ENCODE data around the gene RASA3.

RASA3 gene

DNA sequence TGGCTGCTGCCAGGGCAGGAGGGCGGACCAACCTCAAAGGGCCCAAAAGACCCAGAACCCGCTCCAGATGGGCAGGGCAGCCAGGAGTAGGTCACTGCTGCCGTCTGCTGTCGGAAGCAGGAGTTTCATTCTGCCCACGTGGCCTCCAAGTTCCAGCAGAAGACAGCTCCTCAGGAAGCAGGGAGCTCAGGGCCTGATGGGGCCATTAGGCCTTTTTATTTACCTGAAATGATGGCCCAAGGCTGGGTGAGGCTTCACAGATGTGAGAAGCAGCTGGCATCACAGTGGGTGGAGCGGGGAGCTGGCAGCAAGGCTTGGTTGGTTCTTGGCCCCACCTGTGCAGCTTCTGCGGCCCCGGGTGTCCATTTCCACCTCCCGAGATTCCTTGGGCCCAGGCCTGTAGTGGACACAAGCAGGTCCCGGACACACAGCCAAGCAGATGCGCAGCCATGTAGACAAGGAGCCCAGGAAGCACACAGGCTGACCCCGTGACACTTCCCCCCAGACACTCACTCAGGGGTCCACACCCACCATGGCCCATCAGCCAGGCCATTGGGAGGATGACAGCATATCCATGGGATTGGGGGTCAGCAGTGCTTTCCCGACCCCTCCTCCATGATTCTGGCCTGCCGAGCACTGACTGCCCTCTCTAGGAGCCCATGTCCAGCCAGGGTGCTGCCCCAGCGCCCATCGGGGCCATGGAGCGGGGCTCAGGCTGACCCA is 185.0 kb downstream of the RASA3 start:
- peak; percentile 49 for DNase-seq

DNA sequence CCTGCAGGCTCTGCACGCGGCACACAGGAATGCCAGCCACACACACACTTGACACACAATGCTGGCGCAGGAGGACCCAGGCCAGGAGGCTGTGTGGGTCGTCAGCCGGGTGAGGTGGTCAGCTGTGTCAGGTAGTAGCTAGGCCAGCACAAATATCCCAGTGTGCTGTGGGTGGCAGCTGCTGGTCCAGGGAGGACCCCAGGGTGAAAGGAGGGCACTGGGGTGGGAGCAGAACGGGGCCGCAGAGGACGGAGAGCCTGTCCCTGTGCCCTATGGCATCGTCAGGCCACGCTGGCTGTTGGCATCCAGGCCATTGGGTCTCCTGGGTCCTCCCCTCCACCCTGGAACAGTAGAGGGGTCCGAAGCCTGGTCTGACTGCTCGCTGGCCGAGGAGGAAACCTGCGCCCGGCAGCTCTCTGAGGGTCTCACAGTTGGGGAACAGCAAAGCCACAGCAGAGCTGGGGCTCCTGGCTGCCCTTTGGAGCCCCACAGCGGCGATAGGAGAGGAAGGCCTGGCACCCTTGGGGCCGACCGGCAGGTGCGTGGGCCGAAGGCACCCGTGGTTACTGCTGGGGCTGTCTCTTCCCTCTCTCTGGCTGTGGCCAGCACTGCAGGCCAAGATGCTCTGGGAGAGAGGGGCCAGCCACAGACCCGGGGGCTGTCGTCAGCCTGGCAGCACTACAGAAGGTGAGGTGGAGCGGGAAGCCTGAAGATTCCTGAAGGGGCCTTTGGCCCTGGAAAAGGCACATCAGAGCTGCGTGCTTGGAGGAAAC is 185.8 kb downstream of the RASA3 start:
- no peak for DNase-seq

DNA sequence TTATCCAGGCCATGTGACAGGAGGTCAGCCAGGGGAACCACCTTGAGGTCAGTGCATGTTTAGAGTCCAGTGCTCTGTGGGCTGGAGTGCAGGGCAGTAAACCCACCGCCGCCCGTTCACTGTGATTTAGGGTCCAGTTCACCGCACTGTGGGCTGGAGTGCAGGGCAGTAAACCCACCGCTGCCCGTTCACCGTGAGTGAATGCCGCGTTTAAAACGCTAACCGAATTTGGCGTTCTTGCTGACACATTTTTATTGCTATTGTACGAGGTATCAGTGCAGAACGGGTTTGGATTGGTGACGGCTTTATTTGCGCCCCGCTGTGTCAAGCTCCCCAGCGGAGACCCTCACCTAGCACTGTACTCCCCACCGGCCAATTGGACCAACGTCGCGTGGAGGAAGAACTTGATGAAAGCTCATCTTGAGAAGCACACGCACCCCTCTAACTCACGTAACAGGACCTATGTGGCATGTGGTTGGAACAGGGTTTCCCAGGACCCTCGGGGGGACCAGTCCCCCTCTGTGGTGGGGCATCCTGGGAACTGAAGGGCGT is 186.5 kb downstream of the RASA3 start:
- no peak for DNase-seq

DNA sequence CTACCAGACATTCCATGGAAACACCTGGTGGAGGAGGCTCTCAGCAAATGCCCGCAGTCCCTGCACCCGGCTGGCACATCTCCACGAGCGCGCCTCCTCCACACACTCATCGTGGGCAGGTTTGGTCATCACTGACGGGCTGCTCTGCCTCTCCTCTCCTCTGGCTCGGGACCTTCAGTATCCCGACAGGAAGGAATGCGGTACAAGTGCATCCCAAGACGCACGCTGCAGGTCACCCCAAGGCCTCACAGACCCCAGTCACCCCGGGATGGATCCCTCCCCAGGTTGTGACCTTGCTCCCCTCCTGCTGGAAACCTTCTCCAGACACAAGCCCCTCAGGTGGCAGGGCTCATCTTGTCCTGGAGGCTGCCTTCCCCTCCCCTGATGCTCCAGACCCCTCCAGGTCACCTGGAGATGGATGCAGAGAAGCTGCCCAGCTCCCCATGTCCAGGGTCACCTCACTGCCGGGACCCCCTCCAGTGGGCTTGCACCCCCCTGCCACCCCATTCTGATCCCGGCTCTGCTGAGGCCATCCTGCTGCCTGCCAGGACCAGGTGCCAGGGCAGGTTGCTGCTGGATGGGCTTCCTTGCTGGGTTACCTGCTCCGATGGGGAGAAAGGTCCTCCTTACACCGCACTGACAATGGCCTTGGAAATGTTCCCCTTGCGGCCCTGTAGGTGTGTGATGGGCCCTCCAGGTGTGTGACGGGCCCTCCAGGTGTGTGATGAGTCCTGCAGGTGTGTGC is 188.4 kb downstream of the RASA3 start:
- DNase-seq: no peak

DNA sequence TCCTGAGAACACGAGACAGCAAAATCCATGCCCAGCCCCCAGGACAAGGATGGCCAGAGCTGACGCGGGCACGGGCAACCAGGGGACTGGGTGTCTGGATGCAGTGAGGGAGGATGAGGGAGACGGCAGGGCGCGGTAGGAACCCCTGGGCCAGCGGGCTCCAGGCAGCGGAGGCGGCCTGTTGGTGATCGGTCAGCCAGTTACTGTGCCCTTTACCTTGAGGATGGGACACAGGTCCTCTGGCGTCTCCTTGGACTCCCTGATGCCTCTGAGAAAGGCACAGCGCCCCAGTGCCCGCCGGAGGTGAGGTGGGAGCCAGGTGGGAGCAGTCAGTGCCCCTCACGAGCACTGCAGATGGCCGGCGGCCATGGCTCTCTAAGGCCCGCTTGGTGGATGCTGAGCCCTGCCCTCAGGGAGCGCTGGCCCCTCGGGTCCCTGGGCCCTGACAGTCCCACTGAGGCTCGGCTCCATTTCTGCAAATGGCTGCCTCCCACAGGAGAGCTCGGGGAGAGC is 189.8 kb downstream of the RASA3 start:
- DNase-seq: no peak

DNA sequence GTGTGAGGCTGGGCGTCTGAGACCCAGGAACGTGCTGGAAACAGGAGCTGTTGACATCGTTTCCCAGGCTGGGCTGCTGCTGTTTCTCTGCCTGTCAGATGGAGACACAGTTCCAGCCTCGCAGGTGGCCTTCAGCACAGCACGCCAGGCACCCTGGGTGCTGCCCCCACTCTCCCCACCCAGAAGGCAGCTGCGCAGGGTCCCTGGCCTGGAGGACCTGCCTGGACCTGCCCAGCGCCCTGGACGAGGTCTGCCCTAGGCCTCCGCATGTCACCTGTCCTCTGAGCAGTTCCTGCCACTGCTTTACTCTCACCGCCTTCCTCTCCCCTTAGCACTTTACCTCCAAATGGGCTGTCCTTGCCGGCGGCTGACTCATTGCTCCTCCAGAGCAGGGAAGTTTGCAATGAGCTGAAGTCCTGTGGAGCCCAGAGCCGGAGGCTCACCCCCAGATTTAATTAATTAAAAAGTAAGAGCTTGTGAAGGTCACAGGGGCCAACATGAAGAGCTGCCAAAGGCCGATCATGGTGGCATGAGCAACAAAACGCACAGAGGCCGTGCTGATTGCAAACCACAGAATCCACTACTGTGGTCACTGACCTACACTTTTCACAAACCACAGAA is 190.7 kb downstream of the RASA3 start:
- DNase-seq: no peak

DNA sequence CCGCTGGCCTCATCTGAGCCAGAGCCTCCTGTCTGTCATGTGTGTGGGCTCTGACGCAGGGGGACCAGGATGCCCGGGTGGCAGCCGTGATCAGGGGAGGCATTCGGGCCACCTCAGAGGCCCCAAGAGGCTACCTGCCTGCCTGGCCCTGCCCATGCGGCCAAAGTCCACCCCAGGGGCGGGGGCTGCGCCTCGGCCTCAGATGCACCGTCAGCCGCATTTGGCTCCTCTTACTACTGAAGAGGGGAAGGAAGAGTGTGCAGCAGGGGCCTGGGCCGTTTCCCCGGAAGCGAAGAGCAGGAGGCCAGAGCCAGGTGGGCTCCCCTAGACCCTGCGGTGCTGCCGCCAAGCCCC is 192.5 kb downstream of the RASA3 start:
- no peak for DNase-seq

DNA sequence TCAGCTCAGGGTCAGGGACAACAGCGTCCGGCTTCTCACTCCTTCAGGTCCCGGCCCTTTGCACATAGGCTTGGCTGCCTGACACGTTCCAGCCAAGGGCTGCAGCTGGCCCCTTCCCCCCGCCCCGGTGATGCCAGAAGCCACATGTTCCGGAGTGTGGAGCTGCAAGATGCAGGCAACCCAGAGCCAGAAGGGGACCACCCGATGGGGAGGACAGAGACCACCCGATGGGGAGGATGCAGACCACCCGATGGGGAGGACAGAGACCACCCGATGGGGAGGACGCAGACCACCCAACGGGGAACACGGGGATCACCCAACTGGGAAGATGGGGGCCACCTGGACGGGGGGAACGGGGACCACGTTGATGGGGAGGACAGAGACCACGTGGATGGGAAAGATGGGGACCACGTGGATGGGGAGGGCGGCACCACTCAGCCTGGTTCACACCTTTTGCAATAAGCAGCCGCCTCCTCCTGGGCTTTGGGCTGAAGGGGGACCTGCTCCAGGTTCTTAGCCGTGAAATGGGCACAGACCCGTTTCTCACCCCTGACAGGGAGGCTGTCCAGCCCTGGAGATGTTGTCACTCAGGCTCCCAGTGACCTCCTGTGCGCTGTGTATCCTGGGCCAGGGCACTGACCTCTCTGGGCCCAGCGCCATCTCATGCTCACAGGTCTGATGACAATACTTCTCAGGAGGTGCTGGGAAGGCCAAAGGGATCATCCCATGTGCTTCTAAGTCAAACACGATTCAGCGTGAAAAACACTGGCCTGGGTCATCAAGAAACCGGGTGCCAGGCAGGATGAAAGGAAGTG is 193.1 kb downstream of the RASA3 start:
- no peak for DNase-seq

DNA sequence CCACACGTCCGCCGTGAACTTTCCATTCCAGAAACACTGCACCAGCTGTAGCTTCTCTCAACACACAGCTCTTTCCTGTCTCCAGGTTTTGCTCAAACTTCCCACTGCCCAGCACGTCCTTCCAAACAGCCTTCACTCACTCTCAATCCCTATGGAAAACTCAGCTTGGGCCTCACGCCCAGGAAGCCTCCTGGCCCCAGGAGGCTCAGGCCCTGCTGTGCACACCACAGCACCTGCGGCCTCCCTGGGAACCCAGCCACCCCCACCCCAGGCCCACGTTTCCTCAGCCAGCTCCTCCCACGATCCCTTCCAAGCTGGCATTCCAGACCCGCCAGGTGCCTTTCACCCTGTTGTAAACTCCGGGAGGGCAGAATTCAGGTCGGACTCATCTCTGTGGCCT is 193.7 kb downstream of the RASA3 start:
- DNase-seq: no peak

DNA sequence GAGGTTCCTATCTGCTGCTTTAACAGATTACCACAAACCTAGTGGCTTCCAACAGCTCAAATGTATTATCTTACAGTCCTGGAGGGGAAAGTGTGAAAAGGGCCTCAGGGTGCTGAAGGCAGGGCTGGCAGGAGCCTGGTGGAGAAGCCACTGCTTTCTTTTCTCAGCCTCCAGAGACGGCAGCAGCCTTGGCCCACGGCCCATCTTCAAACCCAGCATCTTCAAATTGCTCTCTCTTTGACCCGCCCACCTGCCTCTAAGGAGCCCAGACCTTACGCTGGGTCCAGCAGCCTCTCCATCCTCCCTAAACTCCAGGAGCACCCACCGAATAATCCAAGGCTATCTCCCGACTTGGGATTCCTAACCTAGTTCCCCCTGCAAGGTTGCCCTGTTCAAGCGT is 194.2 kb downstream of the RASA3 start:
- DNase-seq: no peak

DNA sequence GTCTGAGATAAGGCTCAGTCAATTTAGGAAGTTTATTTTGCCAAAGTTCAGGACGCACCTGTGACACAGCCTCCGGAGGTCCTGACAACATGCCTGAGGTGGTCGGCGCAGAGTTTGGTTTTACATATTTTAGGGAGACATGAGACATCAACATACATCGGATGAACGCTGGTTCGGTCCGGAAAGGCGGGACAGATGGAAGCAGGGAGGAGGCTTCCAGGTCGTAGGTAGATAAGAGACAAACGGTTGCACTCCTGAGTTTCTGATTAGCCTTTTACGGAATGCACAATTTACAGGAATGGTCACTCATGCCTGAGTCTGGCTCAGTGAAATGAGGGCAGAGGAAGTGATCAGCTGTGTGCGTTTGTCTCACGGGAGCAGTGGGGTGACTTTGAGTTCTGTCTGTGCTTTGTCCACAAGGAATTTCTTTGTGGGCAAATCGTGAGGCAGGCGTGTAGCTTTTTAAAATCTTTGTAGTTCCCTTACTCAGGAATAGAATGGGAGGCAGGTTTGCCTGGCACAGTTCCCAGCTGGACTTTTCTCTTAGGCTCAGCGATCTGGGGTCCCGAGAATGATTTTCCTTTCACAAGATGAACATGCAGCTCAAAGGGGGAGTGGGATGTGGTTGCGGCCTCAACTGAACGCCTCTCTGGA is 194.8 kb downstream of the RASA3 start:
- DNase-seq: no peak

DNA sequence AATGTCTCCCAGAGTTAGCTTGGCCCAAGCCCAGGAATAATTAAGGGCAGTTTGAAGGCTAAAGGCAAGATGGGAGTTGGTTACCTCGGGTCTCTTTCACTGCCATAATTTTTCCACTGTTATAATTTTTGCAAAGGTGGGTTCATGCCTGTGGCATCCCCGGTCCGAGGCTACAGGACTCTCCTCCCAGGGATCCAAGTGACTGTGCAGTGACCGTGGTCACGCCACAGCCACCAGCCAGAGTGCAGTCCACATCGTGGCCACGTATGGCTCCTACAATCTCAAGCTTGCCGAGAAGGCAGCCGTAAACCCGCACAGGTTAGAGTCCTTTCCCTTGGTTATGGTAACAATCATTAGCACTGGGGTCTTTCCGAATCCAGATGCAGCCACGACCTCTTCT is 195.3 kb downstream of the RASA3 start:
- no peak for DNase-seq

DNA sequence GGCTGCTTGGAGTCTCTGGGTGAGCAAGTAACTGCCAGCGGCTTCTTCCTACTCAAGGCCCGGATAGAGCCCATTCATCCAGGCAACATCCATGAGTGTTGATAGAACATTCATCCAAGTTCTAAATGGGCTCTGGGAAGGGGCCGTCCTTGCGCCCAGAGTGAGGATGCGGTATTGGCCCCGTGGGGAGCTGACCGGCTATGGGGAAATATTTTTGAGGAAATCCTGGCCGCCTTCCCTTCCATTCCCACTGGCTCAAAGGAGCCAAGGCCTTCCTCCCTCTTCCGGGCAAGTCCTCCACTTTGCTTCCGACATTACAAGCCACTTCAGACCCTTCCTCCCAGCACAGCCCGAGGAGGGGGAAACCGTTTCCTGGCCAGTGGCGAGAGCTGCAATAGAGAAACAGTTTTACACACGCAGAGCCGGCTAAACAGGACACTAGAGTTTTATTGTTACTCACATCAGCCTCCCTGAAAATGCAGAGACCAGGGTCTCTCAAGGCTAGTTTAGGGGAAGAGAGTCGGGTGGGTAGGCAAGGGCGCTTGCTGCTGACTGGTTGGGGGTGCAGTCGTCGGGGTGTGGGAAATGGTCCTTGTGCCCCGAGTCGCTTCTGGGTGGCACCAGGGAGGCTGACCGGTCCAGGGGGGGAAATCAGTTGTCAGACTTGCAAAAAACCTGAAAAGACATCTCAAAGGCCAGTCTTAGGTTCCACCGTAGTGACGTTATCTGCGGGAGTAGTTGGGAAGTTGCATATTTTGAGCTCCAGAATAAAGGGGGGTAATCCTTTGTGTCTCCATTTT is 196.1 kb downstream of the RASA3 start:
- DNase-seq: no peak

DNA sequence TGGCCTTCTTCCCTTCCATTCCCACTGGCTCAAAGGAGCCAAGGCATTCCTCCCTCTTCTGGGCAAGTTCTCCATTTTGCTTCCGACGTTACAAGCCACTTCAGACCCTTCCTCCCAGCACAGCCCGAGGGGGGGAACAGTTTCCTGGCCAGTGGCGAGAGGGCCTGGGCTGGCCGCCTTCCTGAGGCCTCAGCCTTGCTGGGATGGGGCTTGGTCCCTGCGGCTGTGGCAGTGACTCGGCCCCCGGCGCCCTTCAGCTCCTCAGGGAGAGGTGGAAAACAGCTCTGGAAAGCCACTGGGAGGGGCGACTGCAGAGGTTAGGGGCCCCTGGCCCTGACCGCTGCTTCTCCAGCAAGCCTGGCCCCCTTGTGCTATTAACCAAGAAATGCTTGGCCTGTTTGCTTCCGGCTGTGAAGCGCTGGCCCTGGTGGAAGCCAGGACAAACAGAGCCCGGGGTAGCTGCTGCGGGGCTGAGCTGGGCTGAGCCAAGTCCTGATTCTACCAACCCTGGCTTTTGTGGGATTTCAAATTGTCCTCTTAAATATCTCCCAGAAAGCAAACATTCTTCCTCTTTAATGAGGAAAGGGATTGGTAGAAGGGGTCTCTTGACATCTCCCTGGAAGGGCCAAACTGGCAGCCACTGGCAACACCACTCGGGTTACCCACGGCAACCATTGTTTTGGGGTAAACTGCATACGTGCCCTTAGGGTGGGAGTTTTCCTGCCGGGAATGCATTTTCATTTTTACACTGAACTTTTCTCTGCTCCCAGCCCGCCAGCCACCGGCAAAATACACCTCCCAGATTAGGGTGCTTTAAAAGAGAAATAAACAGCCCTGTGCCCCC is 197.2 kb downstream of the RASA3 start:
- no peak for DNase-seq

DNA sequence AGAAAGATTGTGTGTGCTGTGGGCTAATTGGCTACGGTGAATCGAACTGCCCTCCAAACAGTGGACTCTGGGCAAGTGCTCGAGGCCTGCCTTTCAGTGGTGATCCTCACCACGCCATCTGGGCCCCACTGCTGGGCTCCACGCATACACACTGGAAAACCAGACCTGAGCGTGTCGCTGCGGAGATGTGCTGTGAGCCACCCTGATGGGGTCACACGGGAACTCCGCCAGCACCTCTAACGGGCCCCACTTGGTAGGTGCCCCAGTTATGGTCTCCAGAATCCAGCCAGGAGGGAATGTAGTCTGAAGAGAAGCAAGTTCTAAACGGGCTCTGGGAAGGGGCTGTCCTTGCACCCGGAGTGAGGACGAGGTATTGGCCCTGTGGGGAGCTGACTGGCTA is 197.8 kb downstream of the RASA3 start:
- DNase-seq: no peak

DNA sequence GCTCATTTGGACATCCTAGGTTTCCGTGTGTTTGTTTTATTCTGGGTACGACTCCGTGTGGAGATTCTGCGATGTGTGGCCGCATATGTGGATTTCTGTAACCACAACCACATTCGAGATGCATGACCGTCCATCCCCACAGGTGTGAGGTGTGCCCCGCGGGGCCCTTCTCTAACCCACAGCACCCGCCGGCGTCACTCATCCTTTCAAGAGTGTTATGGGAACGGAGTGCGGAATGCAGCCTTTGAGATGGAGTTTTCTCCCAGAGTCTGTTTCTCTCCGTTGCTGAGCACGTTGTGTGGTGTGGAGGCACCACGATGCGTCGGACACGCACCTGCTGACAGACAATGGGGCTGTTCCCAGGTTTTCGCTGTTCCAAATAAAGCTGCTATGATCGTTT is 198.5 kb downstream of the RASA3 start:
- no peak for DNase-seq

DNA sequence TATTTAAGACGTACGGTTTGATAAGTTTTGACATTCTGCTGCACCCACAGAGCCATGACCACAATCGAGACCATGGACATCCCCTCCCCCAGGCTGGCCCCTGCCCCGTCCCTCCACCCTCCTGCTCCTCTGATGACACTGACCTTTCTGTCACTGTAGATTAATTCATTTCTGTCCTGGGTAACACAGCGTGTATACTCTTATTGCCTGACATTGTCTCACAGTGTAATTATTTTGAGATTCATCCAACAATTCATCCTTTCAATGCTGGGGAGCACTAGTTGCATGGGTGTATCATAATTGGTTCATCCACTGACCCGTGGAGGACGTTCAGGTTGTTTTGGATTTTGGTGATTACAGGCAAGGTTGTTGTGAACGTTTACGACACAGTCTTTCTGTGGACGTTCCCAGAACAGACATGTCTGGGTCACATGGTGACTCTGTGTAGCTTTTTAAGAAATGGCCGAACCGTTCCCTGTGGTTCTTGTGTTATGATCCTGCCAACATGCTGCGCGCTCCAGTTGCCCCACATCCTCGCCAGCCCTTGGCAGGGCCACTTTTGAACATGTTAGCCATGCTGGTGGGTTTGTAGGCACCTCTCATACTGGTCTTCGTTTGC is 200.5 kb downstream of the RASA3 start:
- no peak for DNase-seq

DNA sequence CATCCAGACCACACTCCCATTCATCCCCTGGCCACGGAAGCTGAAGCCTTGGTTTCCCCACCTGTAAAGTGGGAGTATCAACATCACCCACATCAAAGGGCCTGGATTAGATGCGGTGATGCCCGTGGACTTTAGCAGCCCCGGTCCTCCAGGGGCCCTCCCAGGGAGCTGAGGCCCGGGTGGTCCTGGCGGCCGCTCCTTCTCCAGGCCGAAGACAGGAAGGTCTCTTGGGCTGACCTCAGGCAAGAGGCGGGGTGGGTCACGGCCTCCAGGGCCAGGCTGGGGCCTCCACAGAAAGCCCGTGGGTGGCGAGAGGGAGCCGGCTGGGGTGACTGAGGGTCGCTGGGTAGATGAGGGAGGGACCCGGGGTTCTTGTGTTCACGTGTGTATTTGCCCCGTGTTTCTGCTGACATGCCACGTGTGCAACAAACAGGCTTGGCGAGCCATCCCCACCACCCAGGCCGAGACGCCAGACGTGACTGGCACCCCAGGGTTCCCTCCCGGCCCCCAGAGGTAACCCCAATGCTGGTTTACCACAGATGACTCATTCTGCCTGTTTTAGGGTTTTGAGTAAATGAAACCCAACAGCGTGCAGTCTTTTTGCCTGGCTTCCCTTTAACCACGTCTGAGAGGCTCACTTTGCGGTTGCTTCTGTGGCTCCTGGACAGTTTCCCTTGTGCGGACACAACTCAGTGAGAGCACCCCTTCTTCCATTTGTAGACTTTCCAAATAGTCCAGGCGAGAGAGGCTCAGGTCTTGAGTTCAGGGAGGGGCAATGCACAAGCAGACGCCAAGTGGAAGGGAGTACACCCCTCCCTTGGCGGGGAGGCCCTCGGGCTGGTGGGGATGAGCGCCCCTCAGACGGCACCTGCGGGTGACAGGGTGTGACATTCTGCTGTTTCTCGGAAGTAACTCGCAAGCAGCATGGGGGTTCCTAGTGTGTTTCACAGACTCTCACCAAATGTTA is 201.5 kb downstream of the RASA3 start:
- no peak for DNase-seq

All from fibroblast of skin of back (primary cell).